Motor neuron (in vitro differentiated cells): ENCODE measurements around the gene PJA1. TPM values are rescaled to one million over a fixed set of nuclear protein-coding genes. Genes with fewer than 3 reads are reported as not detected.

ENCODE experiments used
- ATAC-seq, 8 experiments: fragments of 200-7000 bp; cut with Tn5 transposase; replicated peaks in 6 of 8; 2 replicates each; pipeline ENCODE4 v1.8.0; 2021; ENCODE audit warnings: mild to moderate bottlenecking in 8 of 8, moderate library complexity in 8 of 8
- H3K27ac ChIP-seq, 2 donors: fragments of 250-450 bp; sonication (Bioruptor Pico); 2 replicates each; pipeline ENCODE4 v1.9.0; 2021; ENCODE audit warnings: antibody characterized with exemption in 2 of 2, mild to moderate bottlenecking in 2 of 2, moderate library complexity in 1 of 2
- H3K4me1 ChIP-seq, 2 donors: fragments of 250-450 bp; sonication (Bioruptor Pico); replicated peaks in 1 of 2; 2 replicates each; pipeline ENCODE4 v1.6.1; 2021; ENCODE audit warnings: antibody characterized with exemption in 2 of 2, mild to moderate bottlenecking in 2 of 2, moderate library complexity in 1 of 2
- H3K4me3 ChIP-seq, 5 donors: fragments of 250-450 bp; sonication (Bioruptor Pico); 2 replicates each; pipeline ENCODE4 v1.9.0; 2021; ENCODE audit warnings: antibody characterized with exemption in 5 of 5, mild to moderate bottlenecking in 5 of 5, moderate library complexity in 4 of 5
- WGBS, 10 experiments: fragments of 450-650 bp; shearing (Covaris generic); methylation state at CpG; one replicate each; pipeline ENCODE4 v1.0.0; 2022; 5-methylcytosine and 5-hydroxymethylcytosine counted together
- in situ Hi-C, 9 experiments: fragments of 400-800 bp; cut with MboI; loops; one replicate each; pipeline ENCODE4 v1.15.0; 2021; ENCODE audit warnings: low sequenced_read_pairs in 9 of 9, low pct_unique_long_range_greater_than_20kb in 2 of 9; ENCODE audit not compliant: unreplicated experiment in 9 of 9
- total RNA-seq, 8 experiments: library from RNA; unstranded; fragments of 300-600 nt; gene quantifications; 2 replicates each; pipeline versions ENCODE4 v1.2.3 to v1.2.4, GENCODE V29; 2022

Gene PJA1
- total RNA-seq, 8 experiments from 2014 or later, result 10.9 to 110 (median 78.4) TPM

DNA sequence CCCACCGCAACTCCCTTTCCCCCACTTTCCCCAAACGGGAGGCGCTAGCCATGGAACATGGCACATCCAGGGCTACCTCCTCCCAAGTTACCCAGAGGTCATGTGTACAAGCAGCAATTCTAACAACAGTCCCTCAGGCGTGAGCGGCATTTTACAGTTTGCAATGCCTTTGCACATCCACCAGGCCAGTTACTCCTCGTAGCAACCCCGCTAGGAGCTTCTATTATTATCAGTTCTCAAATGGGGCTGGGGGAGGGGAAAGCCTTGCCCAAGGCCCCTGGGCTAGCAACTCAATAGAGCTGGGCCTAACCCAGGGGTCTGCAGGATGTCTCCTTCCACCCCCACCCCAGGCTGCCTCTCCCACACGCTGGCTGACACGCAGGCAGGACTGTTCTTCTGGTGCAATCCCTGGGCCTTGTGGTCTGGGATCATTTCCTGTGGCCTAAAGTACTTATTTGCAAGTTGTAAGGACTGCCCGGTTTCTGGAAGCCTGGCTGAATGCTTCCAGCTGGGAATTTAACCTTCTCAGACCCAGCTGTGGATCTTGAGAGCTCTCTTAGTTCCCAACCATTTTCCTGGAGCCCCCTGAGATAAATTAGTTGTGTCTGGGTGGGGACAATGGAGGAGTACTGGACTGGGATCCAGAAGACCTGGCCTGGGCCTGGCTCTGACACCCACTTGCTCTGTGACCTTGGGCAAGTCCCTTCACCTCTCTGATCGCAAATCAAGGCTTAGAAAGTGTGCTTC is 27.7 kb downstream of the PJA1 start:
- ATAC-seq, result peak; percentile 20 to 55 (median 34)
- in situ Hi-C loops, result loop anchor here in 1 of 9 experiments (25.0 kb wide), 1 partner anchor 300 kb away; the partner anchor contains the start of gene EFNB1
- peaks cover 55 to 63% of the 10 kb centered on the region in 2 donors for H3K4me1 ChIP-seq
- peak overlapping the region; percentile 95 to 96 for H3K27ac ChIP-seq
- H3K4me3 ChIP-seq, result peak overlapping the region in 1 of 5 donors; percentile 10
- WGBS, 10 experiments, result 10 to 37% (median 20%) methylated on average over 1 to 3 of the region's 11 CpGs; no CpG with 5 or more reads in 7 of the 10 experiments

DNA sequence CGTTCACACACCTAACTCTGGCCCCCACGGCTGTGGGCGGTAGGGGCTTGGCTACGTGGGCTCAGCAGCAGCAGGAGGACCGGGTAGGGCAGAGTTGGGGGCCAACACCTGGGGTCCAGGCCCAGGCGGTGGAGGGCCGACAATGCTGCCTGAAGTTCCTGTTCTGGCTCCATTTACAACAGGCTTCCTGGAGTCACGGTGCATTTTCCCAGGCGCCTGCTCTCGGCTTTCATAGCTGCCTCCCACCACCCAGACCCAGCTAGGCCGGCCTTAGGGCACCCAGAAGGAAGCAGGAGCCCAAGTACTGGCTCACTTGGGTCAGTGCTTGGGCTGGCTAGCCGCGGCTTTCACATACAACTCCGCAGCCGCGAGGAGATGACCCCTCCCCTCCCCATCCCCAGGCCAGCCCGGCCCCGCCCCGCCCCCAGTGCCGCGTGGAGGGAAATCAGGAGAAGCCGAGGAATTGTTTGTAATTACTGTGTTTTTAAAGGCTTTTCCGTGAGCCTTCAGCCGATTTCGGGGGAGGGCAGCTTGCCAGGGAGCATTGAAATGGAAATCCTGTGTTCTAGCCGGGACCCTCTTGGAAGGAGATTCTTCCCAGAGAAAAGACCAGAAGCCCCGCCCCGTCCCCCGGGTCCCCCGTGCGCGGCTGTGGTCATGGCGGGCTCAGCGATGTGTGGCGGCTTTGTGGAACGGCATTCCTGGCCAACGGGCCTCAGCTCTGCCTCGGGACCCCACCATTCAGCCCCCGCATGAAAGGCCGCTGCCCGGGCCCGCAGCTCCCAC is 28.5 kb downstream of the PJA1 start:
- 12% methylated on average over 3 of the region's 42 CpGs; no CpG with 5 or more reads in 9 of the 10 experiments for WGBS, 10 experiments
- in situ Hi-C loops, result loop anchor here in 1 of 9 experiments (25.0 kb wide), 1 partner anchor 299 kb away; the partner anchor contains the start of gene EFNB1
- Histone ChIP-seq H3K4me1 (peaks cover 62 to 68% of the 10 kb centered on the region in 2 donors), H3K27ac (peak overlapping the region; percentile 95 to 96), H3K4me3 (peak overlapping the region in 2 of 5 donors; percentile 14 to 22)
- peak in 6 of 8 experiments; percentile 17 to 64 (median 58) for ATAC-seq

DNA sequence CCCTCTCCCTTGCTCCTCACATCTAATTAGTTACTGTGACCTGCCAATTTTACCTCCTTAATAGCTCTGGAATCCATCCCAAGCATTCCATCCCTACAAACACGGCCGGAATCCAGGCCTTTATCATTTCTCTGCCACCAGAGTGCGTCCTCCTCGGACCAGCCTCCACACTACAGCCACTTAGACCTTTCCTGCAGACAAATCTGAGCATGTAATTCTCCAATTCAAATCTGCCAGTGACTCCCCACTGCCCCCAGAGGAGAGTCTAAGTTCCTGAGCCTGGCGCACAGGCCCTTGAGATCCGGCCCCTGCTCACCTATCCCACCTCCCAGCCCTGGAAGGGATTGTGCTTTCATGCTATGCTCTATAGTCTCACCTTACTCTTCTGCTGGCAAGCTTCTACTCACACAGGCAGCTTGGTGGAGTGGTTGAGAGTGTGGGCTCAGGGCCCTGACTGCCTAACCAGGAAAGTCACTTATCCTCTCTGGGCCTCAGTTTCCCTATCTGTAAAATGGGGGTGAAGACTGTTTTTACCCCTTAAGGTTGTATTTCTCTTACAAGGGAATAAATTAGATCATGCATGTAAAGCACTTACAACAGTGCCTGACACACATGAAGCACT is 31.2 kb downstream of the PJA1 start:
- no peak overlapping the region for H3K27ac ChIP-seq
- WGBS, 10 experiments, result 0 to 24% methylated on average over 2 to 4 of the region's 6 CpGs; no CpG with 5 or more reads in 8 of the 10 experiments
- in situ Hi-C loops, result loop anchor here in 1 of 9 experiments (25.0 kb wide), 1 partner anchor 297 kb away; the partner anchor contains the start of gene EFNB1
- ATAC-seq, result peak; percentile 23 to 95 (median 46)
- H3K4me1 ChIP-seq, result peaks cover 67 to 68% of the 10 kb centered on the region in 2 donors
- H3K4me3 ChIP-seq, result no peak overlapping the region

DNA sequence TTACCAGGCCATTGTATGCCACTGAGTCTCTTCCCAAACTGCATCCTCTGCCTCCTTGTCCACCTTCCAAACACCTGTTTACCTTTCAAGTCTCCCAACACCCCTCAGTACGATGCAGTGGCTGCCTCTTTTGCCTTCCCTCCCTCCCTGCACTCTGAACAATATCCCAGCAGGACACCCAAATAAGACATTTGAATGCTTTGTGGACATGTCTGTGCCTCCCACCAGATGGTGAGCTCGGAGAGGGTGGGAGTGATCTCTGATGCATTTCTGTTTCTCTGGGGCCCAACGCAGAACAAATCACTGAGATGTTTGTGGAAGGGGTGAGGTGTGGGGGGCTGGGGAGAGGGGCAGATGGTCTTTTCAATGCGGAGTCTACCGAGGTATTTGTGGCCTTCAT is 33.4 kb downstream of the PJA1 start:
- H3K4me1 ChIP-seq, result peaks cover 61 to 62% of the 10 kb centered on the region in 2 donors
- no peak overlapping the region for H3K4me3 ChIP-seq
- WGBS, 10 experiments, result 17 to 44% methylated on average over 1 to 3 of the region's 5 CpGs; no CpG with 5 or more reads in 8 of the 10 experiments
- no peak for ATAC-seq
- in situ Hi-C loops, result loop anchor here in 1 of 9 experiments (25.0 kb wide), 1 partner anchor 295 kb away; the partner anchor contains the start of gene EFNB1
- no peak overlapping the region for H3K27ac ChIP-seq

DNA sequence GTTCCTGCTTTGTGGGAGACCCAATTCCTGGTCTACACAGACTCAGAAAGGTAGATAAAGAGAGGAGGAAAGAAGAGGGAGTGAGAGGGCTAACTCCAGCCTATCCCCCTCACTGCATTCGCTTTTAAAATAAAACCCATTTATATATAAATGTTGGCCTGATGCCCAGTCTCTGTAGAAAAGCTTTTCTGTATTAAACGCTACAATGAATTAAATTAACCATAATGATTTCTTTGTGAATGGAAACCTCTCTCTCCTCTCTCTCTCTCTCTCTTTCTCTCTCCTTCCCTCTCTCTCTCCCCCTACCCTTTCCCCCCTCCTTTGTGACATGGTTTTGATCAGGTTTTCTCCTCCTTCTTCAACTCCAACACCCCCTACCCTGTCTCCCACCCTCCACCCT is 34.8 kb downstream of the PJA1 start:
- 0 to 17% methylated on average over 1 of the region's 2 CpGs; no CpG with 5 or more reads in 8 of the 10 experiments for WGBS, 10 experiments
- ATAC-seq, result peak in 1 of 8 experiments; percentile 8
- peaks cover 47% of the 10 kb centered on the region in 2 donors for H3K4me1 ChIP-seq
- no peak overlapping the region for H3K27ac ChIP-seq
- in situ Hi-C loops, result loop anchor here in 1 of 9 experiments (25.0 kb wide), 1 partner anchor 293 kb away; the partner anchor contains the start of gene EFNB1
- H3K4me3 ChIP-seq, result no peak overlapping the region

DNA sequence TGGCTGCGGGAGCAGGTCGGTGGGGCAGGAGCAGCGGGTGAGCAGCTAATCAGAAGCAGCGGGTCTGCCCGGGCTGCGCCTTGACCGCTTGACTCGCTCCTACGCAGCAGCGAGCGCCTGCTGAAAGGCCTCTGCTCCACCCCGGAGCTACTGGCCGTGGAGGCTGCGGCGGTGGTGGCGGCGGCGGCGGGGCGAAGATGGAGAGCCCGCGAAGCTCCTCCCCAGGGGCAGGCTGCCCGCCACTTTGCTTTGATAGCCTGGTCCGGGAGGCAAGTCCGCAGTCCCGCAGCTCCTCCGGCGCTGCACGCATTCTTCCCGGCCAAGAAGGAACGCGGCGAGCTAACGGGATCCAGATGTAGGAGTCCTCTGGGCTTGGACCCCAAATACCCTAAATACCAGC is 36.7 kb downstream of the PJA1 start:
- peak; percentile 55 to 92 (median 86) for ATAC-seq
- in situ Hi-C loops, result loop anchor here in 1 of 9 experiments (25.0 kb wide), 1 partner anchor 291 kb away; the partner anchor contains the start of gene EFNB1
- peak overlapping the region in 1 of 5 donors; percentile 9 for H3K4me3 ChIP-seq
- 0 to 60% methylated on average over 1 to 4 of the region's 34 CpGs; no CpG with 5 or more reads in 8 of the 10 experiments for WGBS, 10 experiments
- H3K4me1 ChIP-seq, result peaks cover 38 to 42% of the 10 kb centered on the region in 2 donors
- no peak overlapping the region for H3K27ac ChIP-seq

DNA sequence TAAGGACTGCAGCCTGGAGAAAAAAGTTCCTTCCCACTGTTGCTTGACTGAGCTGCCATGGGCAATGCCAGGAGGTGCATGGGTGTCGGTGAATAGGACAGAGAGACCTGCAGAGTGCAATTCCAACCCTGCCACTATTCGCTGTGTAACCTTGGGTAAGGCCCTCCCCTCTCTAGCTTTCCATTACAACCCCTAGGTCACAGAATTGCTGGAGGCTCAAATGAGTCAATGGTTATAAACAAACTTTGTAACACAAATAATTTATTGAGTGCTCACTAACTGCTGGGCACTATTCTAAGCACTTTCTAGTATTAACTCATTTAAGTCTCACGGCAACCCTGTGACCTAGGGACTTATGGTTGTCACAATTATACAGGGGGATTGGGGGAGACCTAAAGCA is 37.8 kb downstream of the PJA1 start:
- peaks cover 28 to 35% of the 10 kb centered on the region in 2 donors for H3K4me1 ChIP-seq
- no peak overlapping the region for H3K27ac ChIP-seq
- no peak for ATAC-seq
- H3K4me3 ChIP-seq, result no peak overlapping the region
- in situ Hi-C loops, result loop anchor here in 1 of 9 experiments (25.0 kb wide), 1 partner anchor 290 kb away; the partner anchor contains the start of gene EFNB1
- WGBS, 10 experiments, result 71 to 100% (median 93%) methylated on average over 1 to 2 of the region's 3 CpGs; no CpG with 5 or more reads in 6 of the 10 experiments

DNA sequence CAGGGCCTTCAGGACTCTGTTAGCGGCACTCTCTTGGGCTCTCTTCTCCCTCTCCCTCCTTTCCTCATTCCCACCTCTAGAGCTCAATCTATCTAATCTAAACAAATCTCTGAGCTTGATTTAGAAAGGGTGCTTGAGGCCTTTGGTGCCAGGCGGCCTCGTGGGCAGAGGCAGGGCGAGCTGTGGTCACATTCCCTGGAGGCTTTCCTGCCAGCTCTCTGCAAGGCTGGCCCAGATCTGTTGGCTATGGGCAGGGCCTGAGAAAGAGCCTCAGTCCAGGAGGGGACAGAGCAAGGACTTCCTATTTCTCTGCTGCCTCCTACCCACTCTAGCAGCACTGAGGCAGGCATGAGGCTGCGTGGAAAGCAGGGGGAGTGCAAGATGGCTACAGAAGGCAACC is 38.6 kb downstream of the PJA1 start:
- Histone ChIP-seq H3K27ac (no peak overlapping the region), H3K4me1 (peaks cover 20 to 26% of the 10 kb centered on the region in 2 donors), H3K4me3 (no peak overlapping the region)
- no peak for ATAC-seq
- WGBS, 10 experiments, result 50% methylated on average over 2 of the region's 5 CpGs; no CpG with 5 or more reads in 9 of the 10 experiments
- in situ Hi-C loops, result loop anchor here in 1 of 9 experiments (25.0 kb wide), 1 partner anchor 289 kb away; the partner anchor contains the start of gene EFNB1

DNA sequence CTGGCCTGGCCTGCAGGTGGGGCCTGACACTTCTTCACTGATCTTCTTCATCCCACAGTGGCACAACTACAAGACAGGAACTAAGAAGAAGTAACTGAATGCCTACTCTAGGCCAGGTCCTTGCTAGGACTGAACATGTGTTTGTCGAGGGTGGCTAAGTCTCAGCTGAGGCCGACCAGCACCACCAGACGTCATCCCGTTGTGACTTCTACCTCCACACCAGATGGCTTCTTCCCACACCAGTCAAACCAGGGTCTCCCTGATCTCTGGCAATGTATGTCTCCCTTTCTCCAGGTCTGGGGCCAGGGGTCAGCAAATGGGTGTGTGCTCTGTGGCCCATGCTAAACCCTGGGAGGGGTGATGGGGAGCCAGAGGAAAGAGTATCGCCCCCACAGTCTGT is 40.2 kb downstream of the PJA1 start:
- no peak overlapping the region for H3K27ac ChIP-seq
- ATAC-seq, result no peak
- WGBS, 10 experiments, result no CpG with 5 or more reads among the region's 5 CpGs
- in situ Hi-C loops, result loop anchor here in 1 of 9 experiments (25.0 kb wide), 1 partner anchor 288 kb away; the partner anchor contains the start of gene EFNB1
- H3K4me1 ChIP-seq, result peaks cover 13 to 14% of the 10 kb centered on the region in 2 donors
- no peak overlapping the region for H3K4me3 ChIP-seq

DNA sequence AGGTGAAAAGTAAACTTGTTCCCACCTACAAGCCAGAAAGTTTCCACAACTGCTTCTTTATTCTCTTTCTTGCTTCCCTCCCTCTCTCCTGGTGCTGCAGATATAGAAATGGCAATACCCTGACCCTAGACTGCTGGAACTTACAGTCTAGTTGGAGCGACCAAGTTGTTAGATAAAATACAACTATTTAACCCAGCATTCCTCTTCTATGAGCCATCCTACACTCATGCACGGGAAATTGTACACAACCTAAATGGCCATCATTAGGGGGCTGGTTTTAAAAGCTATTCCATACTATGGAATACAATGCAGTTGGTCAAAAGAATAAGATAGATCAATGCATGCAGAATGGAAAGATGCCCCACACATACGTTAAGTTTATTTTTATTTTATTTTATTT is 41.1 kb downstream of the PJA1 start:
- in situ Hi-C loops, result no loop called here
- 20 to 100% (median 65%) methylated on average over 1 to 3 of the region's 3 CpGs; no CpG with 5 or more reads in 6 of the 10 experiments for WGBS, 10 experiments
- H3K27ac ChIP-seq, result no peak overlapping the region
- no peak for ATAC-seq
- H3K4me3 ChIP-seq, result no peak overlapping the region
- H3K4me1 ChIP-seq, result peaks cover 11 to 14% of the 10 kb centered on the region in 2 donors

DNA sequence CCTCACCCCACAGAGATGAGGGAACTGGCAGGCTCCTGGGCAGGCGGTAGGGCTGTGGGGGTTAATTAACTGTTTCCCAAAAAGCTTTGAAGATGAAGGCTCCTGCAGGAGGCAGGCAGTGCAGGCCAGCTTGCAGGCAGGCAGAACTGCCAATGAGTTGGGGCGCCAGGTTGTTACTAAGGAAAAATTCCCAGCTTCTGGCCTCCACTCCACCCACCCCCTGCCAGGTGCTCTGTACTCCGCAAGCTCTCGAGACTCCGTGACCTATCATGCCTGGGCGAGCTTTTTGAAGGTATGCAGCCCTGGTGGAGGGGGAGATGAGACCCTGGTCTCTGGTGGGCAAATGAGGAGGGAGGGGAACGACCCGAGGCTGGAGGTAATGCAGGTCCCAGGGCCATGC is 41.8 kb downstream of the PJA1 start:
- no peak for ATAC-seq

DNA sequence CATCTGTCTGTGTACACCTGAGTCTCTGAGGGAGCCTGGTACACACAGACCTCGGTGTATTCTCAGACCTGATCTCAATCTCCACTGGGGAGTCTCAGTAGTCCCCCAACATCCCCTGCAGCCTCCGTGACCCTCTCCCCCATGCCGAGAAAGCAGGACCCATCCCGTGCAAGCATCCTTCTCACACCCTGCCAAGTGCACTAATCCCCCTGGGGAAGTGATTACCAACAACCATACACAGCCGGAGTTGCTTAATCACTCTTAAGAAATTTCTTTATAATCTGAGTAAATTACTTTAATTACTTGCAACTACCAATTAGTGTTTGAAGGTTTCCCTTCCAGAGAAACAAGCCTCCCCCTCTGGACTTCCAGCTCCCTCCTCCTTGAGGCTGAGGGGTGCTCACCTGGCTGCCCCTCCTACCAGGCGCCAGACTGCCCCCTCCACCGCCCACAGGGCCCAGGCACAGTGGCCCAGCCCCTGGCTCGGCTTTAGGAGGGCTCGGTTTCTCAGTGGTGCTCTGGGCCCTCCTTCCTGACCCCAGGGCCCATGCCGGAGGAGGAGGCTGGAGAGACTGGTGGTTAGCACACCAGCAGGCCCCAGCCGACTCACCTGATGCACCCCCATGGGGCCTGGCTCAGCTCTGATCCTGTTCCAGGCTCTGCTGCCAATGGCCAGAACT is 43.8 kb downstream of the PJA1 start:
- ATAC-seq, result no peak
- Histone ChIP-seq H3K4me3 (no peak overlapping the region), H3K27ac (no peak overlapping the region), H3K4me1 (peaks cover 3 to 15% of the 10 kb centered on the region in 2 donors)
- WGBS, 10 experiments, result 60 to 70% methylated on average over 1 to 3 of the region's 11 CpGs; no CpG with 5 or more reads in 8 of the 10 experiments
- in situ Hi-C loops, result no loop called here

More for the DNA sequence above, 41.8 kb downstream of the PJA1 start:
- Histone ChIP-seq H3K4me3 (no peak overlapping the region), H3K27ac (no peak overlapping the region), H3K4me1 (peaks cover 6 to 9% of the 10 kb centered on the region in 2 donors)
- in situ Hi-C loops, result no loop called here
- WGBS, 10 experiments, result no CpG with 5 or more reads among the region's 8 CpGs
